ENCODE data around the gene HTT. TPM values are rescaled to one million over a fixed set of nuclear protein-coding genes. Genes with fewer than 3 reads are reported as not detected.

Gene HTT
- total RNA-seq, 1 donor from 2014 or later: 72.0 TPM

GRCh38 chr4:3249711-3250437, 175.4 kb downstream of the HTT start:
- TF ChIP-seq CTCF (conservative IDR thresholded peaks at IDR 0.05): no peak
- Mint-ChIP-seq H3K27me3 (ENCODE audit: low read depth) (no peaks in the 10 kb centered on the region), H3K36me3 (ENCODE audit: low read depth) (no peaks in the 10 kb centered on the region), H3K27ac (ENCODE audit: unreplicated experiment) (peak overlapping the region; percentile 27), H3K9me3 (no peaks in the 10 kb centered on the region), H3K4me3 (no peak overlapping the region), H3K4me1 (no peaks in the 10 kb centered on the region)
- DNase-seq (ENCODE audit: low read depth, low spot score): no peak

GRCh38 chr4:3250438-3250955, 176.0 kb downstream of the HTT start:
- Mint-ChIP-seq H3K4me3 (no peak overlapping the region), H3K4me1 (no peaks in the 10 kb centered on the region), H3K36me3 (ENCODE audit: low read depth) (no peaks in the 10 kb centered on the region), H3K27ac (ENCODE audit: unreplicated experiment) (no peak overlapping the region), H3K27me3 (ENCODE audit: low read depth) (no peaks in the 10 kb centered on the region), H3K9me3 (no peaks in the 10 kb centered on the region)
- no peak for DNase-seq (ENCODE audit: low read depth, low spot score)
- TF ChIP-seq CTCF (conservative IDR thresholded peaks at IDR 0.05): no peak

GRCh38 chr4:3250956-3251690, 176.6 kb downstream of the HTT start:
- H3K4me3 Mint-ChIP-seq: no peak overlapping the region
- H3K27me3 Mint-ChIP-seq (ENCODE audit: low read depth): no peaks in the 10 kb centered on the region
- no peak for DNase-seq (ENCODE audit: low read depth, low spot score)
- no peaks in the 10 kb centered on the region for H3K36me3 Mint-ChIP-seq (ENCODE audit: low read depth)
- H3K27ac Mint-ChIP-seq (ENCODE audit: unreplicated experiment): no peak overlapping the region
- H3K4me1 Mint-ChIP-seq: no peaks in the 10 kb centered on the region
- TF ChIP-seq CTCF (conservative IDR thresholded peaks at IDR 0.05): no peak
- no peaks in the 10 kb centered on the region for H3K9me3 Mint-ChIP-seq

- Mint-ChIP-seq H3K36me3 (ENCODE audit: low read depth) (no peaks in the 10 kb centered on the region), H3K4me3 (no peak overlapping the region), H3K27me3 (ENCODE audit: low read depth) (no peaks in the 10 kb centered on the region), H3K9me3 (no peaks in the 10 kb centered on the region), H3K27ac (ENCODE audit: unreplicated experiment) (no peak overlapping the region), H3K4me1 (no peaks in the 10 kb centered on the region)
- no peak for DNase-seq (ENCODE audit: low read depth, low spot score)
- no peak for TF ChIP-seq CTCF (conservative IDR thresholded peaks at IDR 0.05)
Measured at GRCh38 chr4:3251691-3252479, 177.4 kb downstream of the HTT start.

GRCh38 chr4:3252480-3252828, 178.0 kb downstream of the HTT start:
- Mint-ChIP-seq H3K9me3 (no peaks in the 10 kb centered on the region), H3K27me3 (ENCODE audit: low read depth) (no peaks in the 10 kb centered on the region), H3K27ac (ENCODE audit: unreplicated experiment) (no peak overlapping the region), H3K4me3 (no peak overlapping the region), H3K4me1 (no peaks in the 10 kb centered on the region), H3K36me3 (ENCODE audit: low read depth) (no peaks in the 10 kb centered on the region)
- DNase-seq (ENCODE audit: low read depth, low spot score): no peak
- TF ChIP-seq CTCF (conservative IDR thresholded peaks at IDR 0.05): no peak

Data from neural crest cell (in vitro differentiated cells).